NCI-H345 treated with DMSO at 0.1 percent for 48 hours (cell line): ENCODE data around the gene SEBOX.

Source experiments
- DNase-seq: peaks from one replicate; lab custom pipeline; 2025; ENCODE audit not compliant: unreplicated experiment; lab: John Stamatoyannopoulos, UW

SEBOX gene

GRCh38 chr17:28368915-28369683 is 4.1 kb upstream of the SEBOX start:
- no peak for DNase-seq

- DNase-seq: no peak
Observed at GRCh38 chr17:28368306-28368831, 3.4 kb upstream of the SEBOX start.

DNA sequence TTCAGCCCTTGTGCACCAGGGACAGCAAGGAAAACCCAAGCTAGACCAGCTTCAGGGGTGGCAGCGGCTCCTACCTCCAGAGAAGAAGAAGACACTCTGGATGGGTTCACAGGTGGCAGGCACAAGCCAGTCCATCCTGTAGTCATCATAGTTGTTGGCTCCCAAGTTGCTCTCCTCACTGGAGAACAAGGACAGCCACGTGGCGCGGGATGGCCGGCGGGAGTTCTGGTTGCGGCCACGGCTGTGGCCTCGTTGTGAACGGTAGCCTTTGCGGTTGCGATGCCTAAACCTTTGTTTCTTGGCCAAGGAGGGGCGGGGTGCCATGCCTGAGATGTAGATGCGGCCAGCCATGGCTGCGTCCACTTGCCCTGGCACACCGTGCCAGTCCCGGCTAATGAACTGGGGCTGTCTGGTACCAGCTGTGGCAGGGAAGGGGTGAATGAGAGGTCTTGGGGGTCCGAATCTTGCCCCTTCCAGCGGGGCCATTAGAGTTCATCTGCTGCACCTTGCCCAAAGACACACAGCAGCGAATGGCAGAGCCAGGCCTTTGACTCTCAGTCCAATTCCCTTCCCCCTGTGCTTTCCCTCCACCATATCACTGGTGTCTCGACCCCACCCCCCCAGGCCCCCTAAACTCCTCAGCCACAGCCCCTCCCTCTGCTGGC is 2.8 kb upstream of the SEBOX start:
- no peak for DNase-seq

GRCh38 chr17:28366605-28367004 is 1.6 kb upstream of the SEBOX start:
- no peak for DNase-seq

GRCh38 chr17:28365487-28365886 is 488 bp upstream of the SEBOX start:
- DNase-seq: no peak

GRCh38 chr17:28363776-28364650 is 986 bp downstream of the SEBOX start:
- DNase-seq: no peak

GRCh38 chr17:28363186-28363585 is 1.8 kb downstream of the SEBOX start:
- no peak for DNase-seq

DNA sequence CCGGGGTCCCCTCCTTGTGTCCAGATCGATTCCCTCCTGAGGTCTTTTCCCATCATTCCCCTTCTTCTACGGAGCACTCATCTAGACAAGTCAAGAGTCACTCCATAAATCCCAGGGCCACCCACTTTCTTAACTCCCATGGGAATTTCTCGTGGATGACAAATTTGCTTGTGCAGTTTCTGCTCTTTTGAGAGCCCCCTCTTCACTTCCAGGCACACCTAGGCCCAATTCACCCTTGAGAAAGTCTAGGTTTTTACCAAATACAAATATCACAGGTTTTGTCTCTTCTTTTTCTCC is 7.2 kb downstream of the SEBOX start:
- no peak for DNase-seq

DNA sequence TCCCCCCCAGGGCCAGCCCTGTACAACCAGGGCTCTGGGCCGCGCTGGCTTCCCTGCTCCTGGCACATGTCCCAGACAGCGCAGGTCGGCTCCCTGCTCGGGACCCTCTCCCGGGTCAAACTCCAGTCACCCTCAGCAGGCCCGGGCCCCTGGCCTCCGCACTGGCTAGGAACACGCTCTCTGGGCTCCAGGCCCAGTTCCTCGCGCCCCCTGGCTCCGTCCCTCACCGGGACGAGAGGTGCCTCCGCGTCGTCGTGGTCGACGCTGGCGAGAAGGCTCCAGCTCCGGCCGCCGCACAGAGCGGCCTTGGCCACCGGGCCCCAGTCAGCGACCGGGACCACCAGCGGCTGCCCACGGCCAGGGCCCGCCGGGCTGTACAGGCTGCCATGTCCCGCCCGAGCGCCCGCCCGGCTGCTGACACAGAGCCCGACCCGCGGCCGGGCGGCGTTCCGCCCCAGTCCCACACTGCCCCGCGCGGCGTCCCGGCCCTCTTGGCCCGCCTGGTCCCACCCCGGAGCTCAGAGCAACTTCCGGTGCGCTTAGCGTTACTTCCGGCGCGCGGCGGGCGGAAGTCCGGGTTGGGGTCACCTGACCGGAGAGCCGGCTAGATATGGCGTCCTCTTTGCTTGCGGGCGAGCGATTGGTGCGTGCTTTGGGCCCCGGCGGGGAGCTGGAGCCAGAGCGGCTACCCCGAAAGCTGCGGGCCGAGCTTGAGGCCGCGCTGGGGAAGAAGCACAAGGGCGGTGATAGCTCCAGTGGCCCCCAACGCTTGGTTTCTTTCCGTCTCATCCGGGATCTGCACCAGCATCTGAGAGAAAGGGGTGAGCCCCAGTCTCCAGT is 7.7 kb downstream of the SEBOX start, which contains the start of gene POLDIP2:
Gene POLDIP2, minus strand, starts transcription at position 467 of the 840 bp plus-strand sequence. Its CDS starts 79 bp downstream, at position 388.
- DNase-seq: peak; percentile 86

DNA sequence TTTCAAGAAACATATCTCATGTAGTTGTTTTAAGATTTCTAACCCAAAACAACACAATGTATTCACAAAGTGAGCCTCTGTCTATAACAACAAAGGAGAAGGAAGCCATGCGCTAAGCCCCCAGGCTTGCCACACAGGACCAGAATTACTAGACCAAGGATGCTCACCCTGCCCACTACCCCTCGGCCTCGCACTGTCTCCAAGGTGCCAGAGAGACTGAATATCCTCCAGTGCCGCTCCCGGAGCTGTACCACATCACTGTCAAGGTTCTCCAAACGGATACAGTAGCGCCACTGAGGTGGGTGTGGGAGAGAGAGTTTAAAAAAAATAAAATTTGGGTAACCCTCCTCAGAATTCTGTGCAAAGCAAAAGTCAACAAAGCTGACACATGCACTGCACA is 14.7 kb downstream of the SEBOX start:
- DNase-seq: no peak

- no peak for DNase-seq
Observed at GRCh38 chr17:28348979-28349378, 16.0 kb downstream of the SEBOX start.

GRCh38 chr17:28347261-28347891 is 17.6 kb downstream of the SEBOX start:
- no peak for DNase-seq

DNA sequence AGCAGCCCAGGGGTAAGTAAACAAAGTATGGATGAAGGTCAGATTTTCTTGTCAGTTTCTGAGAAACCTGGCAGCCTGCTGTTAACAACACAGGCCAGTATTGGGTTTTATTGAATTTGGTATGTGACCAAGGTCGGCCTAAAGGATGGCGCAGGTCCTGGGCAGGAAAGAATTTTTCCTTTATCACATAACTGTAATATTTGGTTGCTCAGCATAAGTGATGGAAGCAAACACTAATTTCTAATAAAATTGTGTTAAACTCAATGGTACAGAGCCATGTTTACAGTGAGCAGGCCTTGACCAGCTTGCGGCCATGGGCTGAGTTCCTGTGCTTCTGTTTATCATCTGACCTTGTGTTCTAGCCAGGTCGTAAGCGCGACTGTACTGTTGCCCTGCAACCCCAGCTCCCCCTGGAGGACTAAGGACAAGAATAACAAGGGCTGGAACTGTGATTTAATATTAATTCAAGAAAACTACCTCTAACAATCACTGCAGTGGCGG is 18.2 kb downstream of the SEBOX start:
- DNase-seq: no peak

- DNase-seq: no peak
Observed at GRCh38 chr17:28346199-28346580, 18.8 kb downstream of the SEBOX start.

GRCh38 chr17:28345419-28346198 is 19.4 kb downstream of the SEBOX start:
- no peak for DNase-seq

DNA sequence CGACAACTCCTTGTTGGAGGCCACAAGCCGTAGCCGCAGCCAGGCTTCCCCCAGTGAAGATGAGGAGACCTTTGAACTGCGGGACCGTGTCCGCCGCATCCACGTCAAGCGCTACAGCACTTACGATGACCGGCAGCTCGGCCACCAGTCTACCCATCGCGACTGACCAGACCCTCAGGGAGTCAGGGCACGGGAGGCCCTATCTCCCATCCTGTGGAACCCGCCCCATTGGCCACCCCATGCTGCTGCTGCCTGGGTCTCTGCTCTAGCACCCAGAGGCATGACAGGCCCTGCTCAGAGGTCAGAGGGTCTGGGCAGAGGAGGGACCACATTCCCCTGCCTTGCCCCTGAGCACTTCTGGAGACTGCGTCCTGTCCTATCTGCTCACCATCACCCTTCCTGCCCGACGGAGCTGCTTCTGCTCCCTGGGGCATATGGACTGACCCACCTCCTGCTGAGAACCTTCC is 20.5 kb downstream of the SEBOX start:
- DNase-seq: no peak

DNA sequence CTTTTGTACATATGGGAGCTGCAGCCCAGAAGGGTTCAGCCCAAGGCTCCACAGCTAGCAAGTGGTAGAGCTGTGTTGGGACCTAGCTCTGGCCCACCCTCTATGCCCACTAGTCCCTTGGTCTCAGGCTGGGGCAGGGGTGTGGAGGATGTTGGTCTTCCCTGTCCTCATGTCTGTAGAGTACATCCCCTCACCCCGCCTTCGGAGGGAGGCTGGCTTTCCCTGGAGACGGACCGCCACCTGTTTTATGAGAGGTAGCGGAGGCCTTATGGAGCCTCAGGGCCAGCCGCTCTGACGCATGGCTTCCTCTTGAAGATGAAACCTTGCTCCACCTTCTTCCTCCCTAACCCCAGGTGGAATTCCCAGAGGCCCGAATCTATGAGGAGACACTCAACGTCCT is 21.0 kb downstream of the SEBOX start:
- no peak for DNase-seq

- no peak for DNase-seq
Observed at GRCh38 chr17:28343491-28343932, 21.5 kb downstream of the SEBOX start.

GRCh38 chr17:28342313-28342712 is 22.7 kb downstream of the SEBOX start:
- DNase-seq: no peak
